KOPT-K1 (cell line): ENCODE results near the gene TCEANC2.
A peak's percentile ranks its signal among the peaks of the same experiment; 100 is the strongest.
"Not testable (repeated sequence)": the region's sequence is repeated elsewhere in the genome, so short reads cannot be mapped to it uniquely, and the experiment has no call there.

Experiments used
- H3K27ac ChIP-seq: fragments of 200-600 bp; sonication (generic); 2 replicates; pipeline ENCODE4 v1.5.1; 2016; ENCODE audit warnings: antibody characterized with exemption, mild to moderate bottlenecking, low read depth, low read length; ENCODE audit not compliant: poor library complexity, severe bottlenecking
- H3K36me3 ChIP-seq: fragments of 200-600 bp; sonication (generic); 2 replicates; pipeline ENCODE4 v1.5.1; 2017; ENCODE audit warnings: antibody characterized with exemption, mild to moderate bottlenecking, low read length, moderate library complexity; ENCODE audit not compliant: insufficient read depth
- H3K9me3 ChIP-seq: fragments of 200-600 bp; sonication (generic); 2 replicates; pipeline ENCODE4 v1.5.1; 2017; ENCODE audit warnings: antibody characterized with exemption, low read length, mild to moderate bottlenecking; ENCODE audit not compliant: insufficient read depth, poor library complexity, severe bottlenecking

The TCEANC2 gene

GRCh38 chr1:54050435-54050834 is 3.0 kb upstream of the TCEANC2 start:
- H3K36me3 ChIP-seq, H3K27ac ChIP-seq, H3K9me3 ChIP-seq: not testable (repeated sequence)

DNA sequence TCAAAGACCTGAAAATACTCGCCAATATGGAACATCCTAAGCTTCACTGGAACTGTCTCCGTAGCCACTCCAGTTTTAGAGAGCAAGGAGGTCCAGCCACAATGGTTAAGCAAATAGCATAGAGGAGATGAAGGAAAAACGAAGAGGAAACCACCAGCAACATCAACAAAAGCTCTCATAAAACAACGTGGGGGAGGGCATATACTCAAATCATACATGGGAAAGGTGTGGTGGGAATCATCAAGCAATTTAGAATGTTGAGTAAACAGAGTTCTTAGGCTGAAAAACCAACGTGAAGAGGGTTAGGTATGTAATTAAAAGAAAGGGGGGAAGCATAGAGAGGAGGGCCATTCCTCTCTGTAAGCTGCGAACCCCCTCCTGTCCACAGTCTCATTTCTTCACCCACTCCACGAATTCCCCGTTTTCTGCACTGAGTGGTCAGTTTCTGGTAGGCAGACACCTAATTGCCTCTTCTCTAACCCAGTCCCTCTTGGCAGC is 1.4 kb upstream of the TCEANC2 start:
- H3K9me3 ChIP-seq: no peaks in the 10 kb centered on the region
- peak overlapping the region; percentile 84 for H3K27ac ChIP-seq
- H3K36me3 ChIP-seq: no peaks in the 10 kb centered on the region

GRCh38 chr1:54052431-54052933 is 926 bp upstream of the TCEANC2 start:
- Histone ChIP-seq H3K9me3 (no peaks in the 10 kb centered on the region), H3K36me3 (0 out of 2 replicates have a peak, but pooled peaks cover 1% of the 10 kb centered on the region), H3K27ac (peak overlapping the region; percentile 84)

GRCh38 chr1:54053745-54054437 is 483 bp downstream of the TCEANC2 start:
- H3K36me3 ChIP-seq: 0 out of 2 replicates have a peak, but pooled peaks cover 6% of the 10 kb centered on the region
- peak overlapping the region; percentile 84 for H3K27ac ChIP-seq
- H3K9me3 ChIP-seq: no peaks in the 10 kb centered on the region

GRCh38 chr1:54054438-54054749 is 986 bp downstream of the TCEANC2 start:
- peak overlapping the region; percentile 84 for H3K27ac ChIP-seq
- no peaks in the 10 kb centered on the region for H3K9me3 ChIP-seq
- H3K36me3 ChIP-seq: 0 out of 2 replicates have a peak, but pooled peaks cover 6% of the 10 kb centered on the region

- Histone ChIP-seq H3K27ac (no peak overlapping the region), H3K9me3 (no peaks in the 10 kb centered on the region), H3K36me3 (no peaks in the 10 kb centered on the region)
These were observed 10.9 kb downstream of the TCEANC2 start for GRCh38 chr1:54064299-54064698.

GRCh38 chr1:54069791-54070170 is 16.4 kb downstream of the TCEANC2 start:
- no peaks in the 10 kb centered on the region for H3K9me3 ChIP-seq
- H3K27ac ChIP-seq: no peak overlapping the region
- H3K36me3 ChIP-seq: peaks cover 11% of the 10 kb centered on the region

DNA sequence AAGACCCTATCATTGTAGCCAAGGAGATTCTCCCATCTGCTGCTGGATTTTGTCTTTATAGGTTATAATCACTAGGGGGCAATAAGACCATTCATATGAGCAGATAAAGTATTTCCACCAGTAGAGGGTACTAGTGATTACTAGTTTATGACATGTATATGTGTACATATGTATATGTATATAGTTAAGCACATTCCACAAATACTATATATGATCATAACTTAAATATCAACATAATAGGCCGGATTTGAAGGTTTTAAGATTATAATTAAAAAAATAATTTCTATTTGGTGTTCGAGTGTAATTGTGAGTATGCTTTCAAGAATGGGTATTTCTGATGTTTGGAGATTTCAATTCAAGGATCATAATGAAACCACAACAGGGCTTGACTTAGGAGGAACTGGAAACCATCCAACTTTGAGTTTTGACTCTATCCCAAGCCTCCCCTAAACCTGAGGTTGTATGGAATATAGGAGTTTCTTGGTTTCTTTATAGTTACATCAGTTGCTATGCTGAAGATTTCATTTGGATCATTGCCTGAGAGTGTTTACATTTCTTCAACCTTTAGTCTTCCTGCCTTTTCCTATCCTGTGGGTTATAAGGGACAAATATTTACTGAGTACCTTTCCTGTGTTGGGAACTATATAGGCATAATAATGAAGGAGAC is 16.9 kb downstream of the TCEANC2 start:
- Histone ChIP-seq H3K9me3 (no peaks in the 10 kb centered on the region), H3K36me3 (peaks cover 11% of the 10 kb centered on the region), H3K27ac (no peak overlapping the region)

DNA sequence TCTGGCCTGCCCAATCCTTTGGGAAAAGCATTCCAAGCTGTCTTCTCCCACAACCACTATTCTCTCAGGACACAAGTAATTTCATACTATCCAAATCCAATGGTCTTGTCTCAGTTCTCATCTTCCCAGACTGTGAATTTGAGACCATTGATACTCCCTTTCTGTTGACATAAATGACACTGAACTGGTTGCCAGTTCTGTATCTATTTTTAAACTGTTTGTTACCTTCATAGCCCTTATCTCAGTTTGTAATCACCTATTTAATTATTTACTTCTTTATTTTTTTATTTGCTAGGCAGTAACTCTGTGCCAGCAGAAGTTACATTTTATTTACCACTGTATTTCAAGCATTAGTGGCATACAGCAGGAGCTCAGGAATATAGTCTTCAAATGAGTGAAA is 24.0 kb downstream of the TCEANC2 start:
- H3K9me3 ChIP-seq: no peaks in the 10 kb centered on the region
- H3K27ac ChIP-seq: no peak overlapping the region
- no peaks in the 10 kb centered on the region; the same call in 1 of the 2 replicates for H3K36me3 ChIP-seq

DNA sequence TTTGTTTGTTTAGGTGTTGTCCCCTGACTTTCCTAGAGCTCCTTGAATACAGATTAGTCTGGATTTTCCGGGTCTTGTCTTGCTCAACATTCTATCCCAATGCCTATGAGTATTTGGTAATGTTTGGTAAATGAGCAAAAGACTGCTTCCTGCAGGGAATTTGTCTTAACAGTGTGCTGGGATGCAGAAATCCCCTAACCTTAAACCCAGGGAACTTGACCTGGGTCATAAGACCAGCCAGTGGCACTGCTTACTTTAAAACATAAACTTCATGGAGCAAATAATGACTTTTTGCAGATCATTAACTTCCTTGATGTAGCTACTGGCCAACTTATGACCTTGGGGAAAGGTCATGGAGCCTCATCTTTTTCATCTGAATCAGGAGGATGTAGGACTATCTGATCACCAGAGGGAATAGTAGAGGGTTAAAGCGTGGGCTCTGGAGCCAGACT is 27.2 kb downstream of the TCEANC2 start:
- no peak overlapping the region for H3K27ac ChIP-seq
- H3K36me3 ChIP-seq: no peaks in the 10 kb centered on the region
- no peaks in the 10 kb centered on the region for H3K9me3 ChIP-seq

DNA sequence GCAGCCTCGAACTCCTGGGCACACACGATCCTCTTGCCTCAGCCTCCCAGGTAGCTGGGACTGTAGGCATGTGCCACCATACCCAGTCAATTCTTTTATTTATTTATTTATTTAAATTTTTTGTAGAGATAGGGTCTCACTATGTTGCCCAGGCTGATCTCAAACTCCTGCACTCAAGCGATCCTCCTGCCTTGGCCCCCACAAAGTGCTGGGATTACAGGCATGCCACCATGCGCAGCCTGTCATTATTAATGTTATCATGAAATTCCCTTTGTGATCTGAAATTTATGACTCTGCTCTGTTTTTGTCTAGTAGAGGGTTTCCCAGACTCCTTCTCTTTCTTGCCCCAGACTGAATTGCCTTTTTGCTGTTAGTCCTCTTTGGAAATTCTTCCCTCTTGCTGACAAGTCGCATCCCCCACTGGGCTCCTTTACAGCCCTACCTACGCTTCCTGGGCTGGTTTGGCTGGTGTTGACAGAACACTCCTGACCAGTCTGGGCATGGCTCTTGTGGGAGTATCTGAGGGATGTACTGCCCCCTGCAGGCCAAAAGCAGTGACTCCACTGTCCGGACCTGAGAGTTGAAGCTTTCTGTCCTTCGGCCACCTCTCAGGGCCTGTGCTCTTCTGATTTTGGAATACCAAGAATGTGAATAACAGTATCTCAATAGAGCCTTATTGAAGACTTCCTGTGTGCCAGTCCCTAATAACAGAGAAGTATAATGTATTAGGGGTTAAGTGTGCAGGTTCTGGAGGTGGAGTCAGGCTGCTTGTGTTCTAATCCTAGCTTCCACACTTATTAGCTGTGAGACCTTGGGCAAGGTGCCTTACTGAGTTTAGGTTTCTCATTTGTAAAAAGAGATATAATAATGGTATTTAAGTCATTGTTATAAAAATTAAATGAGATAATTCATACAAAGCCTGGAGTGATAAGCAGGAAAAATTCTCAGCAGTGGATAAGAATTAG is 28.2 kb downstream of the TCEANC2 start:
- no peaks in the 10 kb centered on the region for H3K36me3 ChIP-seq
- H3K9me3 ChIP-seq: no peaks in the 10 kb centered on the region
- no peak overlapping the region for H3K27ac ChIP-seq

DNA sequence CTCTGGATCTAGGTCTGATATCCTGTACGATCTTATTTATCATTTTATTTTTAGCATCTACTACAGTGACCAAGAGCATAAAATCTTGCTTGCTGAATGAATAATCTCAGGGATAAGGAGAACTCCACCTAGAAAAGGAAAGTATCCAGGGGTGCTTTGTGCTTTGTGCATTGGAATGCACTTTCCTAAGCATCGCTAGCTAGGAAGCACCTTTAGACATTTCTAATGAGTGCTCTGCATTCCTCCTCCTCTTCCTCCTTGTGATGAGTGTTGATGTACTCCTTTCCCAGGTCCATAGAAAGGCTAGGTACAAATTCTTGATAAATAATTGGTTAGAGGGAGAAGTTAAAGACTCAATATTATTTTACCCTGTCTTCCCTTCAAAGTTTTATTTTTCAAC is 31.4 kb downstream of the TCEANC2 start:
- no peaks in the 10 kb centered on the region for H3K9me3 ChIP-seq
- no peak overlapping the region for H3K27ac ChIP-seq
- H3K36me3 ChIP-seq: 0 out of 2 replicates have a peak, but pooled peaks cover 9% of the 10 kb centered on the region

GRCh38 chr1:54086754-54087153 is 33.3 kb downstream of the TCEANC2 start:
- H3K27ac ChIP-seq: no peak overlapping the region
- 0 out of 2 replicates have a peak, but pooled peaks cover 12% of the 10 kb centered on the region for H3K36me3 ChIP-seq
- no peaks in the 10 kb centered on the region for H3K9me3 ChIP-seq

DNA sequence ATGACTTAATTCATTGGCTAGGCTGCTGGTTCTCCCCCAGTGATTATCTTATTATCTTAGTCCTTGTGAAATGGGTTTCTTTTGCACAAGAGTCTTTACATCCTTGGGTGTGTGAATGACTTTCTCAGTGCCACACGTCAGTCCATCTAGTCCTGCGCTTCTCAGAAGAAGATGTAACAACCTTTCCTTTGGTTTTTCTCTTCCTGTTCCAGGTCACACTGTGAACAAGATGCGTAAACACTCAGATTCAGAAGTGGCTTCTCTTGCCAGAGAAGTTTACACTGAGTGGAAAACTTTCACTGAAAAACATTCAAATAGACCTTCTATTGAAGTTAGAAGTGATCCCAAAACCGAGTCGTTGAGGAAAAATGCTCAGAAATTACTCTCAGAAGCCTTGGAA is 35.0 kb downstream of the TCEANC2 start:
- Histone ChIP-seq H3K9me3 (no peaks in the 10 kb centered on the region), H3K36me3 (0 out of 2 replicates have a peak, but pooled peaks cover 12% of the 10 kb centered on the region), H3K27ac (no peak overlapping the region)

- Histone ChIP-seq H3K36me3 (peaks cover 19% of the 10 kb centered on the region), H3K9me3 (no peaks in the 10 kb centered on the region), H3K27ac (no peak overlapping the region)
These were observed 38.3 kb downstream of the TCEANC2 start for GRCh38 chr1:54091666-54092065.
